HG02610 (cell line): ENCODE data around the gene GOLGA8N.

Source experiments
- ATAC-seq: cut with Tn5 transposase; IDR thresholded peaks from one replicate; pipeline ENCODE4 v1.9.1; 2021; ENCODE audit warnings: mild to moderate bottlenecking, moderate library complexity; ENCODE audit not compliant: unreplicated experiment

GOLGA8N gene

GRCh38 chr15:32649342-32649741, 56.1 kb downstream of the GOLGA8N start:
- ATAC-seq, result no peak

GRCh38 chr15:32651229-32651837, 58.1 kb downstream of the GOLGA8N start:
- ATAC-seq, result peak; percentile 78

- no peak for ATAC-seq
Measured at GRCh38 chr15:32652178-32652577, 58.9 kb downstream of the GOLGA8N start.

- no peak for ATAC-seq
Measured at GRCh38 chr15:32656091-32656490, 62.8 kb downstream of the GOLGA8N start.

- ATAC-seq, result no peak
Measured at GRCh38 chr15:32656496-32656895, 63.2 kb downstream of the GOLGA8N start.
